AG08395 (cell line): ENCODE data around the gene RPS2.
"Not testable (repeated sequence)": the region's sequence is repeated elsewhere in the genome, so short reads cannot be mapped to it uniquely, and the experiment has no call there.

Experiments used
- DNase-seq: peaks from one replicate; pipeline ENCODE4 v3.0.0; 2012; ENCODE audit warnings: mixed read lengths, low spot score

RPS2 gene

DNA sequence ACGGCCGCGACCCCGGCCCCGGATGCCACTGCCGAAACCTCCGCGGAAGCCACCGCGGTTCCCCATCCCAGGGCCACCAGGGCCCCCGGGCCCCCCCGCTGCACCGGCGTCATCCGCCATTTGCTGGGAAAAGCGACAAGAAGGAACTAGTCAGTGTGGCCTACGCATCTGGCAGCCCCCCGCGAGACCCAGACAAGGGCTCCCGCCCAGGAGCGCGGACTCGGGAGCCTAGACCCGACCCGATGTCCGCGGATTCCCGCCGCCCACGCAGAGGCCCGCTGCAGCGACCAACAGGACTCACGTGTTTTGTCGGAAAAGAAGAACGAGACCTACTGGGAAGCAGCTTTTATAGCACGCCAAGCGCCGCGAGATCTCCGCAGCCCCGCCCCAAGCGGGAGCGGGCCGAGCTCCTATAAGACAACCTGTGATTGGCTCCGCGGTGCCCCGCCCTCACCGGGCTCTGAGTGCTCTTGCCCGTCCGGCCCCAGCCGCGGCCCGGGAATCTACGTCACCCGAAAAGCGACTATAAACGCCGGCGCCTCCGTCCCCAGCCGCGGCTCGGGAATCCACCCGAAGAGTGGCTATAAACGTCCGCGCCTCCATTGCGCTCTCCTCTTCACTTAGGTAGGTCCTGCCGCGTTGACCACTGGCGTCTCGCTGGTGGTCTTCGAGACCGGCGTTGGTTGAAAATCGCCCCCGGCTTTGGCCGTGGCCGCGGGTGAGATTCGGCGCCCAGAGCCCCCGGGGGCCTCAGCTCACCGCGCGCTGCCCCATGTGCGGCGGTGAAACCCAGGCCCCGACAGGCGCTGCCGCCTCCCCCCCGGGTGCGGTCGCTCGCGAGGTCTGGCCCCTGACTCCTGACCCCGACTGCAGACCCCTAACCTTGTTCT, at the start of gene RPS2:
TSS of gene RPS2 (minus strand) at position 321 of the 890 bp plus-strand sequence. CDS start at position 120, 201 bp downstream.
- DNase-seq, result peak; percentile 100

DNA sequence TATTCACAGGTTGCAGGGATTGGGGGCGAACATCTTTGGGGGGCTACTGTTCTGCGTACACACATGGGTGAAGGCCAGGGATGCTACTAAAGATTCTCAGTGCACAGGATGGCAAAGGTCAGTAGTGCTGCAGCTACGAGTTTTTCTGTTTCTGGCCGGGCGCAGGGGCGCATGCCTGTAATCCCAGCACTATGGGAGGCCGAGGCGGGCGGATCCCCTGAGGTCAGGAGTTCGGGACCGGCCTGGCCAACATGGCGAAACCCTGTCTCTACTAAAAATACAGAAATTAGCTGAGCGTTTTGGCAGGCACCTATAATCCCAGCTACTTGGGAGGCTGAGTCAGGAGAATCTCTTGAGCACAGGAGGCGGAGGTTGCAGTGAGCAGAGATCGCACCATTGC, 48.9 kb upstream of the RPS2 start:
- DNase-seq, result no peak

DNA sequence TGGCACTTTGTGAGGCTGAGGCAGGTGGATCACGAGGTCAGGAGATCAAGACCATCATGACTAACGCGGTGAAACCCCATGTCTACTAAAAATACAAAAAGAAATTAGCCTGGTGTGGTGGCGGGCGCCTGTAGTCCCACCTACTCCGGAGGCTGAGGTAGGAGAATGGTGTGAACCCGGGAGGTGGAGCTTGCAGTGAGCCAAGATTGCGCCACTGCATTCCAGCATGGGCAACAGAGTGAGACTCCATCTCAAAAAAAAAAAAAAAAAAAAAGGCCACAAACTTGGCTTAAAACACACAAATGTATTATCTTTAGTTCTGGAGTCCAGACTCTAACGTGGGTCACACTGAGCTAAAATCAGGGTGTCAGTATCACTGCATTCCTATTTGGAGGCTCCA, 47.1 kb upstream of the RPS2 start:
- DNase-seq, result not testable (repeated sequence)

DNA sequence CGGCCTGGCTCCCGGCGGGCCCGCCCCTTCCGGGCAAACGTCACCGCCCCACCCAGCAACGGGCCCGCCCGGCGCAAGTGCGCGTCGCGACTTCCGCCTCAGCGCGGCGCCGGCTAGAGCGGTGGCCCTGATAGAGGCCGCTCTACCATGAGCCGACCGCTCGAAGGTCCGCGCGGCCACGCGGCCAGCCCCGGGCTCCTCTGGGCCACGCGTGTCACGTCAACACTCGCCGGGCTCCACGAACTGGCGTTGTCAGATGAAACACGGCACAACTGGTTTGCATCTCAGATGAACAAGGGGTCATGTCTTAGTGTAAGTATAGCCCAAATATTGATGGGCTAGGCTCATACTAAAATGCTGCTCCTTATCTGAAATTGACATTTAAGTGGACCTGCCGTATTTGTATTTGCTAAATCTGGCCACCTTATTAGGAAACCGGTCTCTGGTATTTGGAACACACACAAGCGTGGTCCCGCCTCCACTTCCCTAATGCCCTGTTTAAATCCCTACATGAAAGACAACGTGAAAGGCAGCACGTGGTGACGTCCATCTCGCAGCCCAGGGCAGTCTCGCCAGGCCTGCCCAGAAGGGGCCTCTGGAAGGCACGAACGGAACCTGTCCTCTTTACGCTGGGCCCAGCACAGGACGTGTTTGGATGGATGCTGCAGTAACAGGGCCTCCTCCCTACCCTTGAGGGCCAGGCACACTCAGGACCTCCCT, 45.3 kb upstream of the RPS2 start, which contains the start of gene ZNF598:
TSS of gene ZNF598 (minus strand) at position 31 of the 720 bp plus-strand sequence.
- DNase-seq, result peak; percentile 95

DNA sequence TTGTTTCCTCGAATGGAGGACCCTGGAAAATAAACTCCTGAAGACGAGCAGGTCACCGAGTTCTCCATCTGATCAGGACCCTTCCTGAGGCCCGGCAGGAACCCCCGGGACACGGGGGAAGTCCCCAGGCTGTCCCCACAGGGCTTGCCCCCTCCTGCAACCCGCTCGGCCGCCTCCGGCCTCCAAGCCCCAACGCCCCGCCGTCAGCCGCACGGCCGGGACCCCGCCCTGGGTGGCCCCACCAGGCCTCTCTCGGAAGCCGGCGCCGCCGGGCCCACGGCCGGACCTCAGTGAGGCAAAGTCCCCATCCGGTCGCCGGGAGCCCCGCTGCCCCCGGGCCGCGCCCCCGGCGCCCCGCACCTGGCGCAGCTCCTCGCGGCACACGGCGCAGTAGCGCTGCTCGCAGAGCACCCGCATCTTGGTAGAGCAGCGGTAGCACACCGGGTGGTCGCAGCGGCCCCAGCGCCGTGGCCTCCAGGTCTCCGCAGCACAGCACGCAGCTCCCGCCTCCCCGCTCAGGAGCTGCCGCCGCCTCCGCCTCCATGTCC, 44.6 kb upstream of the RPS2 start:
- DNase-seq, result no peak

DNA sequence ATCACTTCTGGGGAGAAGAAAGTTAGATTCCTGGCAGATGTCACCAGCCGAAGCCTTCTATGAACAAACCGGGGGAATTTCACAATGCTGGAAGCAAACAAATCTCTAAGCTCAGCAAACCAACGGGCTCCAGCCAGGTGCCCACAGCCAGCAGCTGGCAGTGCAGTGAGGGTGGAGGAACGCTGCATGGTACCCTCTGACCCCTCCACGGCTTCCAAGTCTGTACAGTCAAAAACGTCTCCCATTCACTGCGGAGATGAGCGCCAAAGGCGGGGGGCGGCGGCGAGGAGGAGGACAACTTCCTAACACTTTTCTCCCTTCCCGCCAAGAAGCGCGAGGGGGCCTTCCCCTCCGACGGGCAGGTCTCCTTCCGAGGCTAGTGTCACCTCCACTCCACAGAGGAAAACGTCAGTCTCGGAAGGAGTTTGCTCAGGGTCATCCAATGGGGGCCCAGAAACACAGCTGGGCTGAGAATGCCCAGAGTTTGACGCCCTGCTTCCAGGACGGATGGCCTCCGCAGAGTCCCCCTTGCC, 44.1 kb upstream of the RPS2 start:
- peak; percentile 45 for DNase-seq

DNA sequence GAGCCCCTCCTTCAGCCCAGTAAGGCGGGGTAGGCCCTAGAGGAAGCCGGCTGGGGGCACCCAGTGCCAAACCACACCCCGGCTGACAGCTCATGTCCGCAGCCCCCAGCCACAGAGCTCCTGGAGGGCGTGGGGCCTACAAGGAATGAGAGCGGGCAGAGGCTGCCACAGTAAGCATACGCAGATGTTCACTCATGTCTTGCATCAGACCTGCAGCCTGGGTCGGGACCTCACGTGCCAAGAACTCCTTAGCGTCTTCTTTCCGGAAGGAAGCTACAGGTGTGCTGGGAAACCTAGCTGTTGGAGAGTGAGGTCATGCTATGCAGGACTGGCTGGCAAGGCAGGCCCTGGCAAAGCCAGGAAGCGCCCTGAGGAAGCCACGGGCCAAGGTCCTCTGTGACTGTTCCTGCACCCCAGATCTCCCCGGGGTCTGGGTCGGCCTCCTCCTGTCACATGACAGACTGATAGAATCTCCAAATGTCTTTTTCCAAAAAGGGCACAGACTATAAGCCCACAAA, 43.4 kb upstream of the RPS2 start:
- DNase-seq, result peak; percentile 80

DNA sequence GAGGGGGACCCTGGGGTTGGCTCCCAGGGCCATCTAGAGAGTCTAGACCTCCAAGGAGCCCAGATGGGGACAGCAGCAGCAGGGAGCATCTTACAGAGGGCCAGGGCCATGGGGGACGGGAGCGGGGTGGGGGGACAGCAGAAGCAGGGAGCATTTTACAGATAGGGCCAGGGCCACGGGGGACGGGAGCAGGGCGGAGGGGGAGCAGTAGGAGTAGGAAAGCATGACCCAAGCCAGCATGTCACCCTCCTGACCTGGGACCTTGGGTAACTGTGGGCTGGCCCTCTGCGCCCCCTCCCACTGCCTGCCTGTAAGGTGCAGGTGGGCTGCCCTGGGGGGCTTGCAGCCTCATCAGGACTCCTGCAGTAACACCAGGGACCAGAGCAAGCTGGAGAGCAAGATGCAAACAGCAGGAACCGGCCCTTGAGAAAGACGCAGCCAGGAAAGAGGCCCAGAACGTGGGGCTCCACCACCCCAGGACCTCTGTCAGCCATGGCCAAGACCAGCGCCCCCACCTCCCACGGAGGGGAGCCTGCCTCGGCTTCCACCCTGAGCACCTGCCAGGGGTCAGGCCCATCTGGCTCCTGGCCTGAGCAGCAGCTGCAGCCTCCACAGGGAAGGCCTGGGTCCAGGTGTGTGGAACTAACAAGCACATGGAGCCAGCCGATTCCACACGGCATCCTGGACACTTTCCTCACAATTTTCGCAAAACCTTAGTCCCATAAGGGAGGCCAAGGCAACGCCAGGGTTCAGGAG, 42.6 kb upstream of the RPS2 start:
- no peak for DNase-seq

DNA sequence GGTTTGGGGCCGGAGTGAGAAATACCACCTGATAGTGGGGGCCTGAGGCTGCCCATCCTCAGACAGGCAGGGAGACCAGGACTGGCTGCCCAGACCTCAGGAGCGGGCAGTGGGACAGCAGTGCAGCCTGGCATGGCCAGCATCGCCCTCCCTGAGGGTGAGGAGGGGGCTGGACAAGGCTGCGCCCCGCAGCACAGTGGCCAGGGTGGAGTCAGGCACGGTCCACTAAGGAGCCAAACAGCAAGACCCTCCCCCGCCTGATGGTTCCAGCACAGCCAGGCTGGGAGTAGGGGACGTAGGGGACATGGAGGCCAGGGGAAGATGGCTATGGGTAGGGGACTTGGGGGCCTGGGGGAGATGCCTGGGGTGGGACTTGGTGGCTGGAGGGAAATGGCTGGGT, 41.7 kb upstream of the RPS2 start:
- no peak for DNase-seq

DNA sequence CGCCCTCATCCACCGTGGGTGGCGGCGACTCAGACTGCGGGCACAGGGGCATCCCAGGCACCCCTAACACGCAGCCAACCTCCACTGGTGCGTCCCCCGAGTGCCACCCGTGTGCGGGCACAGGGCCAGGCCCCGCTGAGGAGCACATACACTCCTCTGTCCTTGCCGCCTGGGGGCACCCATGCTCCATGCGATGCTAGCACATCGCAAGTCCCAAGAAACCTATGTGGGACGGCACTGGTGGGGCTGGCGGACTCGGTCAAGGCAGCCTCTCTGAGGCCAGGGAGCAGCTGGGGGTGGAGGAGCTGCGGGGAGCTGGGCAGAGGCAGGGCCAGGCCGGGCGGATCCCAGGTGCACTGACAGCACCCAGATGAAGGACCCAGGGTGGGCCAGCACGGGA, 41.0 kb upstream of the RPS2 start:
- no peak for DNase-seq

DNA sequence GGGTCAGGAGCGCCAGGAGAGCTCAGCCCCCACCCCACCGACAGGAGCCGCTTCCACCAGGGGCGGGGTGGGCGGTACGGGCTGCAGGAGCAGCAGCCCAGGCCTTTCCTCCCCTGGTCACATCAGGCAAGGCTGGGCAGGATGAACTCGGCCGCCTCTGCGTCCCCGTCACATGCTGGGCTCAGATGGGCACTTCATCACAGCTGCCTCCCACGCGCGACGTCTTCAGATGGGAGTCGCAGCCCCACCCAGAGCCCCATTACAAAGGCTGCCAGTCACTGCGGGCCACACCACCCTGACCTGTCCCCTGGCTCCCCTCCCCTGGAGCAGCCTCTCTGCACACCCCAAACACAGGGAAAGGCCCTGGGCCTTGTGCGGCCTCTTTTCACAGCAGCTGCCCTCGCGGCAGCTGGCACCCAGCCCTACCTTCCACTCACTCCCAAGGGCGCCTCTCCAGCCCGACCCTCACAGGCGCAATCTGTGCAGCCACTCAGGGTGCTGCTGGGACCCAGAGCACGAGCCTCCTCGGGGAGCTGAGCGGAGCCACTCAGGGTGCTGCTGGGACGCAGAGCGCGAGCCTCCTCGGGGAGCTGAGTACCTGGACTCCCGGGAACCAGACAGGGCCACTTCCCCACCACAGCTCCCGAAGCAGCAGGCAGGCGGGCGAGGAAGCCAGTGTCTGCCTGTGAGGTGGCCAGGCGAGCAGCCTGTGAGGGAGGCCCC, 40.3 kb upstream of the RPS2 start:
- no peak for DNase-seq

DNA sequence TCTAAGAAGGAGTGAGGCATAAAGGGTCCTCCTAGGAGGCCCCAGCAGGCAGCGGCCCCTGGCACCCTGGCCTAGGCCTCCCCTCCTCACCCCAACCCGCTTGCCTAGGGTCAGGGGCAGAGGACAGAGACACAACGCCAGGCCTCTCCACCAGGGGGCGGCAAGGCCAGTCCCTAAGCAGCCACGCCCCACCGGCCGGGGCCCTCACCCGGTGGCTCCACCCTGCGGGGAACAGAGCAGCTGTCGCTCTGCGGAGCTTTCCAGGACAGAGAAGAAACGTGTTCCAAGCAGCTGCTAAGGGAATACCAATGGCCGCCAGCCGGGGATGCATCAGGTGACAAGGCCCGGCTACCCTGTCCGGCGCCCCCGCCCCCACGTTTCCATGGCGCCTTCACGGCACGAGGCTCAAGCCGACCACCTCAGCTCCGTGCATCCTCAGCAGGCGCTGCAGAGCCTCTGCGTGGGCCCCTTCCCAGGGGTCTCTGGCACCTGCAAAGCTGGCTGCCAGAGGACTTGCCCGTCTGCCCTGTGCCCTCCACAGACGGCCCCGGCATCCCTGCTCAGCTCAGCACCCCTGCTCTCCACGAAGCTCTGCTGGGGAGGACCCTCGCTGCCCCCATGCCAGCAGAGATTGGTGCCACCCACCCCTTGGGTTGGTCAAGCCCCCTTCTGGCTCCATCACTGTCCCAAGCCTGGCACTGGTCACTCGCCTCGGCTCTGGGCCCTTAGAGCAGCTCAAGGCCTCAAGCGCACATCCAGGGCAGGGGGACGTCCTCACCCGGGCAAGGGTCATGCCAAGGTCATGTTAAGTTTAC, 39.4 kb upstream of the RPS2 start:
- peak; percentile 92 for DNase-seq

DNA sequence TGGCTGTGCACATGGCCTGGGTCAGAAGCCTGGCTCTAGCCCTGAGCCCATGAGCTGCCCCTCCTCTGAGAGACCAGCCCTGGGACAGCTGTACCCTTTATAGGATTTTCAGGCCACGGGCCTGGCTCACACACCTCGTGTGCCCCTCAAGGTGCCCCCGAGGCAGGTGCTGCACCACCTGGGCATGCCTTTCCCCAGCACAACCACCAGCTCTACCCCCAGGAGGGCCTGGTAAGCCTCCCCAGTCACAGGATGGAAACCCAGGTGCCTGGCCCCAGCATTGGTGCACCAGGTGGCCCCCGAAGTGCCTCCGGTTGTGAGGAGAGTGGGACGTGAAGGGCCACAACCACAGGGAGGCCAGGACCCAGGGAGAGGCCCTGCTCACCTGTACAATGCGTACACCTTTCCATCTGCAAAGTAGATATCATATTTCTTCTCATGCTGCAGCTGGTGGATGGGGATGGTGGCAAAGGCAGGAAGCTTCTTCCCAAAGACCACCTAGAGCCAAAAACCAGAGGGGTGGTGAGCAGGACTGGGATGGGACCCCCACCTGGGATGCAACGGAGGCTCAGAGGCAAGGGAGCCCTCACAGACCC, 38.7 kb upstream of the RPS2 start:
- no peak for DNase-seq

DNA sequence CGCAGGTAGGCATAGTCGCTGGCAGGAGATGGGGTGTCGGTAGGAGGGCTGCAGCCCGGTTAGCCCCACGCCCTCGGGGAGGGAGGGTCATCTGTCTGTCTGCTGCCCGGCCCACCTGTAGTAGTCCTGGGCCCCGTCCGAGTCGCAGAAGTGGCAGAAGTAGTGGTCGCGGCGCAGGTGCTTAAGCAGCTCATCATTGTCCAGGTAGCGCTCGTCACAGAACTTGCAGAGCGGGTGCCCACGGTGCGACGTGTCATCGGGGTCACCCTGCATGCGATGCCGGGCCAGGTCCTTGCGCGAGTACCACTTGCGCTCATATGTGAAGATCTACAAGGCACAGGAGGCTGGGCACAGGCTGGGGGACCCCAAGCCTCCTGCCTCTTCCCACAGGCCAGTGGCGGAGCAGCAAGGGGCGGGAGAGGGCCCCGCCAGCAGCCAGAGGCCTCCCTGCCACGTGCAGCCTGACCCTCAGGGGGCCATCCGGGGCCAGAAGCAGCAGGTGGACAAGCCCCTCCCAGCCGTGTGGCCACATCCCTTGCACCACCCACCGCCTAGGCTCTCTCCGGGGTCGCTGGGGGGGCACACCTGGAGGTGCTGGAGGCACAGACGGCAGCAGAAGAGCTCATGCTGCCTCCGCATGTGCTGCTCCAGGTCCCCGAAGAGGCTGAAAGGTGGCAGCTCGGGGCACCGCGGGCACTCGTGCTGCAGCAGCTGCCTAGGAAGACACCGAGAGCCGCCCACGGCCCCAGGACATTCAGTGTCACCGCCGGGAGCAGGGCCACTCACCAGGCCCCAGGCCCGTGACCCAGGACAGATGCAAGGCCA, 38.0 kb upstream of the RPS2 start:
- DNase-seq, result no peak

DNA sequence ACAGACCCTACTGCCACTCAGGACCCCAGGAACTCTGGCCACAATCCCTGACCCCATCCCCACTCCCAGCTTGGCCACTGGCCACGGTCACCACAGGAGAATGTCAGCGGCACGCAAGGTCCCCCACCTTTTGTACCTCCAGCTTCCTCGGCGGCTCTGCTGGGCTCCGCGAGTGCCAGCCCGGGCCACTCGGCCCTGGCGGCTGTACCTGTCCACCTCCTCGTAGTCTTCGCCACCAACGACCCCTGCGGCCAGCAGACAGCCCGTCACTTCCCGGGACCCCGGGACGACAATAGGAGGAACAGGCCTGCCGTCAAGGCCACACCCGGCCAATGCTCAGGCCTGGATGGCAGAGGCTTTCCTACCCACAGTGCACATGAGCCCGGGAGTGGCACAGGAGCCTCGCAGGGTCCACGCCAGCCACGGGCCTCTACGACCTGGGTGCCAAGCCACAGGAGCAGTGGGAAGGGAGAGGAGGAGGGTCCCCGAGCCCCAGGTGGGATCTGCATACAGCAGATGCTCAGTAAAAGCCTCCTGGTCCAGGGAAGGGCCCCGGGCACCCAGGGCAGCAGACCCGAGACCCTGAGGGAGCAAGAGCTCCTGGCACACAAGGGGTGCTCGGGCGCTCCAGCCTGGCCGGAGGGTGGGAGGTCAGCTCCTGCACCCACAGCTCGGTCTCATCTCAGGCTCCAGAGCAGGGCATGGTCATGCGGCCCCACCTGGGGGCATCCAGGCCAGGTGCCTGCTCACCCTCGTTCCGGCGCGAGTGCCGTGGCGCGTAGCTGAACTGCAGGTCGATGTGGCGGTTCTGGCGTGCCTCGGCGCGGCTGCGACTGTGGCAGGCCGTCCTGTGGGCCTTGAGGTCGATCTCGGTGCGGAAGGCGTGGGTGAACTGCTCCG, 37.1 kb upstream of the RPS2 start:
- DNase-seq, result no peak

DNA sequence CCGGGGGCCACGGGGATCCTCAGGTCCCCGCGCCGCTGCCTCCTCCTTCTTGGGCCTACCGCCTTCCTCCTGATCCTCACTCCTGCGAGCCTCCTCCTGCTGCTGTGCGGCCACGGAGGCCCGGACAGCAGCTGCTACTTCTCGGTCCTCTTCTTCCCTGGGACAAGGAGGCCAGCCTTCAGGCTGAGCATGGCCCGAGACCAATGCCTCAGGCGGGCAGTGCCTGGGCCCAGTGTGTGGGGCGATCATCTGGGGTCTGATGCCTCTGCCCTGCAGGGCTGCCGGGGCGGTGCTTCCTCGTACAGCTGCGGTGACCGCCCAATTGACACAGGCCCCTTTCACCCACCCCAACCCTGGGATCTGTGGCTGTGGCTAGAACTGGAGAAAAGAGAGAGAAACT, 36.4 kb upstream of the RPS2 start:
- no peak for DNase-seq

DNA sequence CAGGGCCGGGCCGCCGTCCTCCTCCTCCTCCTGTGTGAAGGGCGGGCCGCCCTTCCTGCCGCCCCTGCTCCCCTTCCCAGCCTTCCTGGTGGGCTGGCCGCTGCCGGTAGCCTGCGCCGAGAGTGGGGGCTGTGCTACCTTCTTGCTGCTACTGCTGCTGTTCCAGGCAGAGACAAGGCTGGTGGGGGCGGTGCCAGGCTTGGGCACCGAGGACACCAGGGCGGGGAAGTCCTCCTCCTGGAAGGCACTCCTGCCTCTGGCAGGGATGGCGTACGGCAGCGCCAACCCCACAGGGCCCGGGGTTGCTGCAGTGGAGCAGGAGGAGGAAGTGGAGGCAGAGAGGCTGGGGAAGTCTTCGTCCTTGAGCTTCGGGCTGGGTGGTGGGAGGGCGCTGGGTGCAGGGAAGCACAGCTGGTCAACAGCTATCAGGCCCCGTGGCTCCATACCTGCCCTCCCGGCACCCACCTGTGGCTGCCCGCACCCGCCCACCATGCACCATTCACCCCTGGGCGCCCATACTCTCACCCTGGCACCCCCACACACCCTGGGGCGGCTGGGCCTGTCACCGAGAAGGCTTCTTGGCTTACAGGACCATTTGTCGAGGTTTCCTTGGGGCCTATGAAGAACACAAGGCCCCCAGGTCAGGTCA, 35.4 kb upstream of the RPS2 start:
- DNase-seq, result no peak
